ENCODE measurements around the gene CERK. TPM values are rescaled to one million over a fixed set of nuclear protein-coding genes. Genes with fewer than 3 reads are reported as not detected.
"Not testable (repeated sequence)": the region's sequence is repeated elsewhere in the genome, so short reads cannot be mapped to it uniquely, and the experiment has no call there.

The CERK gene
- total RNA-seq, 4 donors from 2014 or later = 20.3 to 42.0 (median 24.7) TPM

GRCh38 chr22:46637711-46638600 is 100.1 kb downstream of the CERK start:
- Histone ChIP-seq H3K36me3 (peaks cover 0 to 13% (median 0%) of the 10 kb centered on the region in 3 donors), H3K4me3 (no peak overlapping the region), H3K27ac (peak overlapping the region in 1 of 4 donors; percentile 50), H3K9me3 (no peaks in the 10 kb centered on the region), H3K27me3 (no peaks in the 10 kb centered on the region), H3K4me1 (peaks cover 0 to 49% (median 0%) of the 10 kb centered on the region in 4 donors)
- DNase-seq (ENCODE audit: low spot score in 2 of 2) = no peak
- no peak for TF ChIP-seq POLR2A (IDR thresholded peaks at IDR 0.05)
- TF ChIP-seq CTCF (IDR thresholded peaks at IDR 0.05) = no peak
- no peak for TF ChIP-seq EP300 (IDR thresholded peaks at IDR 0.05)
- 84 to 86% methylated on average over 16 to 21 of the region's 21 CpGs for WGBS, 2 donors

- DNase-seq (ENCODE audit: low spot score in 2 of 2) = no peak
- TF ChIP-seq CTCF (IDR thresholded peaks at IDR 0.05) = no peak
- no peak for TF ChIP-seq POLR2A (IDR thresholded peaks at IDR 0.05)
- no peak for TF ChIP-seq EP300 (IDR thresholded peaks at IDR 0.05)
- peaks cover 0 to 34% (median 0%) of the 10 kb centered on the region in 4 donors for H3K4me1 ChIP-seq
- no peak overlapping the region for H3K4me3 ChIP-seq
- H3K36me3 ChIP-seq = peaks cover 0 to 13% (median 0%) of the 10 kb centered on the region in 3 donors
- H3K27me3 ChIP-seq = no peaks in the 10 kb centered on the region
- no peaks in the 10 kb centered on the region for H3K9me3 ChIP-seq
- H3K27ac ChIP-seq = peak overlapping the region in 3 of 4 donors; percentile 33 to 48 (median 38)
- 62 to 81% methylated on average over 10 to 15 of the region's 29 CpGs for WGBS, 2 donors
Observed at GRCh38 chr22:46636221-46637002, 101.6 kb downstream of the CERK start.

- no peaks in the 10 kb centered on the region for H3K9me3 ChIP-seq
- 81 to 83% methylated on average over 11 of the region's 11 CpGs for WGBS, 2 donors
Observed at GRCh38 chr22:46635756-46636155, 102.3 kb downstream of the CERK start.

GRCh38 chr22:46634973-46635685 is 102.9 kb downstream of the CERK start:
- not testable (repeated sequence) for H3K9me3 ChIP-seq; DNase-seq (ENCODE audit: low spot score in 2 of 2); H3K4me3 ChIP-seq; H3K27me3 ChIP-seq
- Histone ChIP-seq H3K4me1 (peaks cover 0 to 22% (median 0%) of the 10 kb centered on the region in 4 donors), H3K27ac (peak overlapping the region in 2 of 4 donors; percentile 38 to 45), H3K36me3 (peaks cover 0 to 23% (median 0%) of the 10 kb centered on the region in 3 donors)
- 57 to 59% methylated on average over 12 to 15 of the region's 30 CpGs for WGBS, 2 donors

More at GRCh38 chr22:46635756-46636155, 102.3 kb downstream of the CERK start:
- Histone ChIP-seq H3K27ac (peak overlapping the region in 3 of 4 donors; percentile 17 to 45 (median 38)), H3K36me3 (peaks cover 0 to 18% (median 0%) of the 10 kb centered on the region in 3 donors), H3K4me1 (peaks cover 0 to 28% (median 0%) of the 10 kb centered on the region in 4 donors), H3K27me3 (no peaks in the 10 kb centered on the region), H3K4me3 (no peak overlapping the region)
- TF ChIP-seq POLR2A (IDR thresholded peaks at IDR 0.05) = no peak
- DNase-seq (ENCODE audit: low spot score in 2 of 2) = no peak

Other genes starting within 250 kb of the CERK start
- 1 to 10 TPM; 1.0 to 5.9 (median 2.6) TPM for gene CELSR1, start 200.6 kb downstream of the CERK start, total RNA-seq
- 100 to 1,000 TPM in 1 of 4 donors, 10 to 100 TPM in 3; 18.2 to 299 (median 54.3) TPM for gene GRAMD4, start 117.9 kb downstream of the CERK start, total RNA-seq
- 10 to 100 TPM; 27.3 to 35.4 (median 29.3) TPM for gene TBC1D22A, start 24.4 kb upstream of the CERK start, total RNA-seq